GM21786 (cell line): Measurements from ENCODE around the gene WDTC1.
"Not testable (repeated sequence)": the region's sequence is repeated elsewhere in the genome, so short reads cannot be mapped to it uniquely, and the experiment has no call there.

Source experiments
- ATAC-seq: cut with Tn5 transposase; IDR thresholded peaks from one replicate; pipeline ENCODE4 v1.9.1; 2021; ENCODE audit not compliant: unreplicated experiment

WDTC1 gene

GRCh38 chr1:27246194-27246593 lies 11.8 kb downstream of the WDTC1 start:
- ATAC-seq: no peak

- no peak for ATAC-seq
Observed at GRCh38 chr1:27253596-27253995, 19.2 kb downstream of the WDTC1 start.

- ATAC-seq: no peak
Observed at GRCh38 chr1:27255136-27255535, 20.7 kb downstream of the WDTC1 start.

GRCh38 chr1:27257155-27257554 lies 22.7 kb downstream of the WDTC1 start:
- ATAC-seq: no peak

DNA sequence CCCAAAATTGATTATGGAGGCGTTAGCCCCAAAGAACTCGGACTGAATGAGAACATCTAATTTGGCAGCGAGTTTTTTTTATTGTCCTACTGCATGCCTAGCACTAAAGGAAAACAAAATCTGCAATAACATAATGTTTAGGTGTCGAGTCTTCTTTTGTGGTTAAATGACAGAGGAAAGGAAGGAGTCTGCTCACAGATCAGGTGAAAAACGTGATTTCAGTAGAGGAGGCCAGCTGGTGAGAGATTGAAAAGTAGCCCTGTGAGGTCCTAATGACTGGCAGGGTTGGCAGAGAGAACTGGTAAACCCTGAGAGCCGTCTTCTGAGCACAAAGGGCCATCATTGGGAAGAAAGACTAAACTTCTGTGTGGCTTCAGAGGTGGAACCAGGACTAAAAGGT lies 24.2 kb downstream of the WDTC1 start:
- ATAC-seq: no peak

DNA sequence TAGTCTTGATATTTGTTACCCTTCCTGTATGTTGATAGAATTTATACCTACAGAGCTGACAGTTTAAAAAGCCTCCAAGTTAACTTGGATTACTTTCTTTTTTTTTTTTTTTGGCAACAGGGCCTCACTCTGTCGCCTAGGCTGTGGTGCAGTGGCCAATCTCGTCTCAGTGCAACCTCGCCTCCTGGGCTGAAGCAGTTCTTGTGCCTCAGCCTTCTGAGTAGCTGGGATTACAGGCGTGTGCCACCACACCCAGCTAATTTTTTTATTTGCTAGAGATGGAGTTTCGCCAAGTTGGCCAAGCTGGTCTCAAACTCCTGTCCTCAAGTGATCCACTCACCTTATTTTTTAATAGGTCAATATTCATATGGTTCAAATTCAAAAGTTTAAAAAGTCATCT lies 32.7 kb downstream of the WDTC1 start:
- ATAC-seq: no peak

DNA sequence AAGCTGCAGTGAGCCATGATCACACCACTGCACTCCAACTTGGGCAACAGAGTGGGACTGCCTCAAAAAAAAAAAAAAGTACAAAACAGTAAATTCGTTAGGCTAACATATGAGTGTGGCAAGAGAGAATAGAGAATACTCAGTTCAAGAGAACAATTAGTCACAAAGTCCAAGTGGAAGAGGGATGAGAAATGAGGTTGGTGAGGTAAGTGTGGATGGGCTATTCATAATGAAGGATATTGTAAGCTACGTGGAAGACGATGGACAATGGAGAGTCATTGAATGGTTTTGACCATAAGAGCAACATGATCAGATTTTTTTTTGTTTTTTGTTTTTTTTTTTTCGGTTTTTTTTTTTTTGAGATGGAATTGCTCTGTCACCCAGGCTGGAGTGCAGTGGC lies 34.8 kb downstream of the WDTC1 start:
- ATAC-seq: no peak

GRCh38 chr1:27274204-27274603 lies 39.8 kb downstream of the WDTC1 start:
- no peak for ATAC-seq

- ATAC-seq: no peak
Observed at GRCh38 chr1:27275696-27276095, 41.3 kb downstream of the WDTC1 start.

- no peak for ATAC-seq
Observed at GRCh38 chr1:27284425-27285273, 50.2 kb downstream of the WDTC1 start.

DNA sequence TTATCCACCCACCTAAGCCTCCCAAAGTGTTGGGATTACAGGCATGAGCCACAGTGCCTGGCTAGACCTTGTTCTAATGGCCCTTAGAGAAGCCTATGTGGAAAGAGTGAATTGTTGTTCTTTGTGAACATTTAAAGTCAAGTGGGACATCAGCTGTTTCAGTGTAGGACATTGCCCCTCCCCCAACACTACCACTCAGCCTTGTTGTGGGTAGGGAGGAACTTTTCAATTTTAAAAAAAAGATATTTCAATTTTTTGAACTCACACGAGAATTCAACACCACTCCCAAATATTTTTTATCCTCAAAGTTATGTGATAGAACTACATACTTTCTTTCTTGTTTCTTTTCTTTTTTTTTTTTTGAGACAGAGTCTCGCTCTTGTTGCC lies 50.8 kb downstream of the WDTC1 start:
- ATAC-seq: no peak

DNA sequence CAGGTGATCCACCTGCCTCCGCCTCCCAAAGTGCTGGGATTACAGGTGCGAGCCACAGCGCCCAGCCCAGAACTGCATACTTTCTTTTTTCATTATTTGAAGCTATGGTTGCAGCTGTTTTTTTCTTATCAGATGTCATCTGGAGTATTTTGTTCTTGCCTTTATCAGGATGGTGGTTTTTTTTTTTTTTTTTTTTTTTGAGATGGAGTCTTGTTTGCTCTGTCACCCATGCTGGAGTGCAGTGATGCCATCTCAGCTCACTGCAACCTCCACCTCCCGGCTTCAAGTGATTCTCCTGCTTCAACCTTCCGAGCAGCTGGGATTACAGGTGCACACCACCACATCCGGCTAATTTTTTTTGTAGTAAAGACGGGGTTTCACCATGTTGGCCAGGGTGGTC lies 51.4 kb downstream of the WDTC1 start:
- not testable (repeated sequence) for ATAC-seq

- not testable (repeated sequence) for ATAC-seq
Observed at GRCh38 chr1:27289125-27289524, 54.7 kb downstream of the WDTC1 start.

DNA sequence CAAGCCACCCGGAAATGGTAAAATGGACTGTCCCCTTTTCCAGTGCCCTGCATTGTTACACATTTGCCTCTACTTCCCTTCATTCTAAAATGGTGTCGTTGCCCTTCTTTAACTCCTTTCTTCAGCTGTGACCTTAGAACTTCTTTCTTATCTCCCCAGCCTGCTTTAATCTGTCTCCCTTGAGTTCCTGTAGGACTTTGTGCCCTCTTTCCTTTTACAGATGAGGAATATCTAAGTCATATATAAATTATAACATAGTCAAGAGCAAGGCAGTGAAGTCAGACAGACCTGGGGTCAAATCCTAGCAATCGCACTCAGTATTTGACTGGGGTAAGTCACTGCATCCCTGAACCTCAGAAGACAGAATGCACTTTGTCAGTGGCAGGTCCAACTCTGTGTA lies 56.1 kb downstream of the WDTC1 start:
- ATAC-seq: no peak

- ATAC-seq: no peak
Observed at GRCh38 chr1:27292106-27292505, 57.7 kb downstream of the WDTC1 start.

DNA sequence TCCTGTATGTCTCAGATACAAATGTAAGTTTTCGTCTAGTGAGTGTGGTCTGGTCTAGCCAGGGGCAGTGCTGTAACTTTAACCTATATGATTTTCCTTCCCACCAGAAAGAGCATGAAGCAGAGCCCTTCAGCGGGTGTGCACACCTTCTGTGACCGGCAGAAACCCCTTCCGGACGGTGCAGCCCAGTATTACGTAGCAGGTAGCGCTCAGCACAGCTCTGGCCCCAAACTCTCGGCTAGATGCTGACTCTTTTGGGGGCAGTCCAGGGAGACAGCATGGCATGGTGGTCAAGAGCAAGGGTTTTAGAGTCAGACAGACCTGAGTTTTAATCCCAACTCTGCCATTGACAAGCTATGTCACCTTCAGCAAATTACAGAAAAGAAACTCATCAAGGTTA lies 59.5 kb downstream of the WDTC1 start:
- no peak for ATAC-seq

DNA sequence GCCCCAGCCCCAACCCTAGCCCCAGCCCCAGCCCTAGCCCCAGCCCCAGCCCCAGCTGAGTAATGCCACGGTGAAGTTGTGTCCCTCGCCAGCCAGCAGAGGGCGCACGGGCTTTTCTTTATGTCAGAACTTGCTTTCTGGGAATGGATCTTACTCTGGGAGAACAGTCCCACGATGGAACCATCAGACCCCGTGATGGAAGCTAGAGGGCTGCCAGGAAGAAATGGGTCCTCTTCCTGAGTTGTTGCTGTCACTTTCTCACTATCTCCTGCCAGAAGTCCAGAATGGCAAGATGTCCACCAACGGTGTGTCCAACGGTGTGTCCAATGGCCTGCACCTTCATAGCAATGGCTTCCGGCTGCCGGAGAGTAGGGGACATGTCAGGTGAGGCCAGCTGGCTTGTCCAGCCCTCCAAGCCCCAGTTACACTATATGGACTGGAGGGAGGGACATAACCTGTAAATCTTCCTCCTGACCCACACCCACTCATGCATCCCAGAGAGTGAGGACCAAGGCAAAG lies 62.4 kb downstream of the WDTC1 start:
- ATAC-seq: no peak

- no peak for ATAC-seq
Observed at GRCh38 chr1:27297903-27298302, 63.5 kb downstream of the WDTC1 start.

- no peak for ATAC-seq
Observed at GRCh38 chr1:27298632-27299384, 64.4 kb downstream of the WDTC1 start.

- no peak for ATAC-seq
Observed at GRCh38 chr1:27299385-27300271, 65.2 kb downstream of the WDTC1 start.
